D341Med (cell line): ENCODE measurements around the gene PAPPA2.
"Not testable (repeated sequence)": the region's sequence is repeated elsewhere in the genome, so short reads cannot be mapped to it uniquely, and the experiment has no call there.

ENCODE experiments used
- DNase-seq: peaks from one replicate; pipeline ENCODE4 v3.0.0; 2012; ENCODE audit warnings: low spot score

The PAPPA2 gene

GRCh38 chr1:176692988-176693696, 230.2 kb downstream of the PAPPA2 start:
- no peak for DNase-seq

GRCh38 chr1:176693697-176694329, 230.8 kb downstream of the PAPPA2 start:
- no peak for DNase-seq

- no peak for DNase-seq
Observed at GRCh38 chr1:176694713-176695112, 231.7 kb downstream of the PAPPA2 start.

GRCh38 chr1:176696109-176696508, 233.1 kb downstream of the PAPPA2 start:
- DNase-seq = no peak

- no peak for DNase-seq
Observed at GRCh38 chr1:176696689-176697088, 233.7 kb downstream of the PAPPA2 start.

- no peak for DNase-seq
Observed at GRCh38 chr1:176699821-176700220, 236.8 kb downstream of the PAPPA2 start.

GRCh38 chr1:176701151-176701866, 238.3 kb downstream of the PAPPA2 start:
- no peak for DNase-seq

GRCh38 chr1:176702901-176703300, 239.9 kb downstream of the PAPPA2 start:
- DNase-seq = no peak

- no peak for DNase-seq
Observed at GRCh38 chr1:176705585-176705984, 242.6 kb downstream of the PAPPA2 start.

GRCh38 chr1:176717066-176717750, 254.2 kb downstream of the PAPPA2 start:
- DNase-seq = no peak

- no peak for DNase-seq
Observed at GRCh38 chr1:176719447-176719846, 256.5 kb downstream of the PAPPA2 start.

- DNase-seq = no peak
Observed at GRCh38 chr1:176720838-176721237, 257.9 kb downstream of the PAPPA2 start.

GRCh38 chr1:176733661-176734060, 270.7 kb downstream of the PAPPA2 start:
- no peak for DNase-seq

GRCh38 chr1:176735201-176735600, 272.2 kb downstream of the PAPPA2 start:
- no peak for DNase-seq

- no peak for DNase-seq
Observed at GRCh38 chr1:176736015-176736414, 273.0 kb downstream of the PAPPA2 start.

- DNase-seq = no peak
Observed at GRCh38 chr1:176741181-176741580, 278.2 kb downstream of the PAPPA2 start.

GRCh38 chr1:176742322-176742721, 279.3 kb downstream of the PAPPA2 start:
- DNase-seq = no peak

- DNase-seq = no peak
Observed at GRCh38 chr1:176744142-176744541, 281.2 kb downstream of the PAPPA2 start.

GRCh38 chr1:176745945-176746344, 283.0 kb downstream of the PAPPA2 start:
- no peak for DNase-seq

- no peak for DNase-seq
Observed at GRCh38 chr1:176752505-176752904, 289.5 kb downstream of the PAPPA2 start.

GRCh38 chr1:176754676-176755075, 291.7 kb downstream of the PAPPA2 start:
- DNase-seq = no peak

GRCh38 chr1:176756817-176757216, 293.8 kb downstream of the PAPPA2 start:
- DNase-seq = not testable (repeated sequence)

- DNase-seq = no peak
Observed at GRCh38 chr1:176765608-176766007, 302.6 kb downstream of the PAPPA2 start.
